ENCODE results near the gene PCNA.
"Not testable (repeated sequence)": the region's sequence is repeated elsewhere in the genome, so short reads cannot be mapped to it uniquely, and the experiment has no call there.

PCNA gene

GRCh38 chr20:5141615-5142014 lies 21.9 kb upstream of the PCNA start:
- no peak for DNase-seq

- DNase-seq = no peak
Measured at GRCh38 chr20:5140195-5140594, 20.4 kb upstream of the PCNA start.

GRCh38 chr20:5136096-5136495 lies 16.3 kb upstream of the PCNA start:
- DNase-seq = no peak

DNA sequence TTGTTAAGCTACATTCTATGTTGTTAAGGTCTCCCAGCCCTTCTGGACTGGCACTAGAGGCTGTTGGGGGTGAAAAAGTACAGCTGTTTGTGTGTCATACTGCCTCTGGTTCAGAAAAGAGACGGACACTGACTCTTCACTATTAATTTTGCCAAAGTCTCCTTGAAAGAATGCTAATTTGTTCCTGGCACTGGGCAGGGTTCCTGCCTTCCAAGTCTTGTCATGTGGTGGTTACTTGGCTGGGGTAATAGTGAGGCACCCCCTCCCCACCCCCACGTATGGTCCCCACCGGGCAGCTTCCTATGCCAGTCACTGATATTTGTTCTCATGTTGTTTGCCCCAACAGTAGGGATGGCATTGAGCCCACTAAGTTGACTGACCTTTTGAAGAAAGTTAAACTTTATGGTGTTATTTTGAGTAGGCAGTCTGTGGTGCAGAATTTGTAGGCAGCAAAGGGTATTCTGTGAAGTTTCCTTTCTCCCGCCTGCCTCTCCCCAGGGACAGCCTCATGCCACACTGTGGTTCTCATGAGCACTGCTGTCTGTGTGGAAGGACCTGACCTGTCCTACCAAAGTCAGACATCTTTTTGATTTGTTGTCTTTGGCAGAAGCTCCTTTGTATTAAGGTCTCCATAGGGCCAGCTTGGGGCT lies 15.7 kb upstream of the PCNA start:
- no peak for DNase-seq

- no peak for DNase-seq
Measured at GRCh38 chr20:5133998-5134397, 14.2 kb upstream of the PCNA start.

- DNase-seq = no peak
Measured at GRCh38 chr20:5131502-5131901, 11.7 kb upstream of the PCNA start.

DNA sequence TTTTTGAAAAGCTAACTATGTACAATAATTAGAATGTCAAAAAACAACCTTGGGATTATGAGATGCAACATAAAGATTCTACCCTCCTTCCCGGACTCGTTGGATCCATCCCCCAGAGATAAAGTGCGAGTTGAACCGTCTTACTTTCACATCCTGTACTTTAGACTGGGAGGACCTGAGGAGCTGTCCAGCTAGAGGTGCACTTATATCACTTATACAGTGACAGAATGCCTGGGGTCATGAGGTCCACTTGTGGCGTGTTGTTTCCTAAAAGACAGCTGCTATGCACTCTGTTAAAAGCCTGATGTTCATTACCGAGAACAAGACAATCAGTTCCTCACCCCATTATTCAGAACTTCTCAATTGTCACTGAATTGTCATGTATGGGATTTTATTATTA lies 9.1 kb upstream of the PCNA start:
- no peak for DNase-seq

DNA sequence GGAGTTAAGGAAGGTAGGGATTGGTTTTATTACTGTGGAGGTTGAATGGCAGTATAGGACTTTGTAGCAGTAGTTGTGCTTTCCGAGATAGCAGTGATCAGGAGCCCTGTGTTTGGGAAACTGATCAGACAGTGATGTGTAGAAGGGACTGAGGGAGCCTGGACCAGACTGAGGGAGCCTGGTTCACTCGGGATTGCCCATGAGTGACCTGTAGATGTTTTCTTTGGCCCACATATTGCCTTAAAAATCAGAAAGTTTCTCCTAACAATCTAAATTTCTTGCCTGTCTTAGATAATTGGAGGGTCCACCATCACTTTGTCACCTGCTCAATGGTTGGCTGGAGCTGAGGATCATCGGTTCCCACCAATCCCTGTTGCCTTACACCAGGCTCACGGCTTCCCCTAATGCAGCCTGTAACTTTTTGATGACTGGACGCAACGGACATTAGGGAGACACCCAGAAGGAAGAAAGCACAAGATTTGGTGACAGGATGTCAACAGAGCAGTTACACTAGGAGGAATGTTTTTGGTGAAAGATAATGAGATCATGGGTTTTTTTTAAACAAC lies 8.2 kb upstream of the PCNA start:
- no peak for DNase-seq

DNA sequence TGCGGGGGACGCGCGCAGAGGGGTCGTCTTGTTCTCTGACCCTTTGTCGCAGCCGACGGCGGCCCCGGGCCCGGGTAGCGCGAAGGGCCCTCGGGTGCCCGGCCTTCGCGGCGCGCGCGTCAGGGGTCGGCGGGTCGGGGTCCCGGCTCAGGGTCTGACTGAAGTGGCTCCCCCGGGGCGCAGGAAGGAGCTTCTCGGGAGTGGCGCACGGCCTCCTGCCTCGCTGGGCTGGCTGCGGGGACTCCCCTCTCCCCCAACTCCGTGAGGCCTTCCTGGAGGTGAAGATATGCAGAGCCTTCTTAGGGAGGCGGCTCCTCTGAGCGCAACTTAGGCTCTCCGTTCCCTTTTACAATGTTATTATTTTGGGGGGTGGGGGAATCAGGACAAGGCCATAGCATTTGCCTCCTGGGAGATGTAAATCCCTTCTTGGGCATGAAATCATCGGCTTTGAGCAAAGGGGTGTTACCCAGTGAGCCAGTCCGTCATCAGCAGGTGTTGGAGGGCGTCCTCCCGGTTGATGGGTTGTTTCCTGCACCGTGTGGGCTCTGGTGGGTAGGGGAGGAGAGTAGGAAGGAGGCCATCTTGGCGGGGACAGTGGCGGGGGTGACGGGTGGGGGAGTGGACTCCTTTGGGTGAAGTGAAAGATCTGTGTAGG lies 7.6 kb upstream of the PCNA start:
- peak; percentile 37 for DNase-seq

- DNase-seq = peak; percentile 94
Measured at GRCh38 chr20:5126512-5127203, 6.9 kb upstream of the PCNA start, which contains the start of gene CDS2. TSS of gene CDS2 (plus strand) at chr20:5127008. CDS start at chr20:5127093, 85 bp downstream.

GRCh38 chr20:5122873-5123260 lies 3.1 kb upstream of the PCNA start:
- DNase-seq = no peak

- DNase-seq = no peak
Measured at GRCh38 chr20:5120185-5120476, 373 bp upstream of the PCNA start.

GRCh38 chr20:5119143-5119434 lies 669 bp downstream of the PCNA start:
- no peak for DNase-seq

GRCh38 chr20:5118220-5119142 lies 1.3 kb downstream of the PCNA start:
- no peak for DNase-seq

DNA sequence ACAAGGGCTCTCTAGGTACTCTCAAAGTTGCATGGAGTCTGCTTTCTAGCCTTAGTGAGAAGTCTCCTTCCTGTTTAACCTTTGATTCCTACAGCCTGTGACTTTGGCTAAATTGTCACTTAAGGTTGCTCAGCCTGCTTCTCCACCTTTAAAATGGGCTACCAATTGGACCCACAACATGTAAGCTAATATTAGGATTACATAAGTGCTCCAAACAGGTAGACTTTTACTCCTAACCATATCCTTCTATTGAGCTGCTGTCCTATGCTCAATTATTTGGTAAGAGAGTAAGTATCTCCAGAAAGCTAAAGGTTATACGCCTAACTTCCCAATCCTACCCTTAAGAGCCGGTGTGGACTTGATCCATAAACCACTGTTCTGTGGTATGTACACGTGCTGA lies 2.9 kb downstream of the PCNA start:
- DNase-seq = no peak

GRCh38 chr20:5114403-5114802 lies 5.4 kb downstream of the PCNA start:
- no peak for DNase-seq

- no peak for DNase-seq
Measured at GRCh38 chr20:5113615-5113986, 6.2 kb downstream of the PCNA start.

- no peak for DNase-seq
Measured at GRCh38 chr20:5109276-5109675, 10.5 kb downstream of the PCNA start.

- DNase-seq = no peak
Measured at GRCh38 chr20:5104479-5104878, 15.3 kb downstream of the PCNA start.

GRCh38 chr20:5100684-5101347 lies 18.9 kb downstream of the PCNA start:
- no peak for DNase-seq

GRCh38 chr20:5099909-5100308 lies 19.8 kb downstream of the PCNA start:
- not testable (repeated sequence) for DNase-seq

- not testable (repeated sequence) for DNase-seq
Measured at GRCh38 chr20:5099009-5099408, 20.7 kb downstream of the PCNA start.

DNA sequence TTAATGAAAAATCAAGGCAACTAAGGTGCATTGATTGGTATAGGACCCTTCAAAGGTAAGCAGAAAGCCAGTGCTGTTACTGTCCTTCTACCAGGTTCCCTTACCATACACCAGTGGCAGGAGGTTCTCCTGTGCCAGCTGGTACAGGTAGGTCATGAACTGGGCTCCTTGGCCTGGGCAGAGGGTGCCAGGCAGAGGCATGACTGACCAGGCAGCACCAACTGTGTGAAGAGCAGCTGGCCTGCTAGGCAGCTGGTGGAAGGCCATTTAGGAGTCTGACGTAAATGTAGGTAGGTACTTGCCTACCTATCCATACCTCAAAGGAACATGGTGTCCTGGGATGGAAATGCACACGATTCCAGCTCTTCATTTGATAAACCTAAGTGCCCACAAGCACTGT lies 23.3 kb downstream of the PCNA start:
- no peak for DNase-seq
